WTC11 (cell line): Measurements from ENCODE around the gene IFNL2. TPM values are rescaled to one million over a fixed set of nuclear protein-coding genes. Genes with fewer than 3 reads are reported as not detected.

Experiments
- ATAC-seq: fragments of 200-7000 bp; cut with Tn5 transposase; 2 replicates; pipeline ENCODE4 v1.10.0; 2021; ENCODE audit warnings: mild to moderate bottlenecking, moderate library complexity
- CTCF ChIA-PET: fragments of 300-600 bp; sonication (Branson Sonifier 250); formaldehyde crosslinking; loops from one replicate; lab custom pipeline; 2021; ENCODE audit warnings: antibody characterized with exemption; lab: Charles Lee
- POLR2A ChIA-PET: fragments of 350-600 bp; sonication (Branson Sonifier 250); formaldehyde crosslinking; loops from one replicate; lab custom pipeline; 2021; ENCODE audit warnings: antibody characterized with exemption; lab: Charles Lee
- DNase-seq: peaks from one replicate; pipeline ENCODE4 v3.0.0; 2021; ENCODE audit warnings: low spot score
- H3K27ac Mint-ChIP-seq: 2 replicates; pipeline ENCODE4 v1.8.0; 2021; ENCODE audit warnings: mixed read lengths
- H3K27me3 Mint-ChIP-seq: 2 replicates; pipeline ENCODE4 v1.8.0; 2021; ENCODE audit warnings: low read depth, mild to moderate bottlenecking, moderate library complexity, mixed read lengths
- H3K36me3 Mint-ChIP-seq: 2 replicates; pipeline ENCODE4 v1.8.0; 2021; ENCODE audit warnings: mixed read lengths
- H3K4me1 Mint-ChIP-seq: 2 replicates; pipeline ENCODE4 v1.8.0; 2022; ENCODE audit warnings: mixed read lengths
- H3K4me3 Mint-ChIP-seq: 2 replicates; pipeline ENCODE4 v1.8.0; 2021; ENCODE audit warnings: mild to moderate bottlenecking, moderate library complexity, mixed read lengths
- H3K9me3 Mint-ChIP-seq: 2 replicates; pipeline ENCODE4 v1.8.0; 2021; ENCODE audit warnings: mixed read lengths
- ELF4 ChIP-seq: sonication (generic); formaldehyde crosslinking; IDR thresholded peaks from 2 replicates; pipeline ENCODE4 v1.8.1; 2022; ENCODE audit warnings: low read depth, mild to moderate bottlenecking, moderate library complexity, missing genetic modification reagents
- ETV6 ChIP-seq: sonication (generic); formaldehyde crosslinking; IDR thresholded peaks from 2 replicates; pipeline ENCODE4 v1.8.1; 2022; ENCODE audit warnings: mild to moderate bottlenecking, missing genetic modification reagents
- JAZF1 ChIP-seq: fragments of 250-450 bp; sonication (Bioruptor Pico); IDR thresholded peaks from 2 replicates; pipeline ENCODE4 v1.9.0; 2021; ENCODE audit warnings: moderate library complexity, mild to moderate bottlenecking, inconsistent platforms
- MYBL2 ChIP-seq: sonication (generic); formaldehyde crosslinking; IDR thresholded peaks from 2 replicates; pipeline ENCODE4 v1.8.1; 2023; ENCODE audit warnings: mild to moderate bottlenecking, moderate library complexity, missing genetic modification reagents
- RORB ChIP-seq: fragments of 250-450 bp; sonication (Bioruptor Pico); IDR thresholded peaks from 2 replicates; pipeline ENCODE4 v1.9.0; 2021; ENCODE audit warnings: mild to moderate bottlenecking
- total RNA-seq: library from RNA; stranded (reverse); gene quantifications from 3 replicates; pipeline ENCODE4 v1.2.3, GENCODE V29; 2021
- TF ChIP-seq, protein P1 (sequence below): sonication (generic); formaldehyde crosslinking; IDR thresholded peaks from 2 replicates; pipeline ENCODE4 v1.8.1; 2022; ENCODE audit warnings: low read depth, mild to moderate bottlenecking, moderate library complexity, missing genetic modification reagents, borderline replicate concordance
- TF ChIP-seq, protein P2 (sequence below): sonication (generic); formaldehyde crosslinking; IDR thresholded peaks from 2 replicates; pipeline ENCODE4 v1.8.1; 2022; ENCODE audit warnings: mild to moderate bottlenecking, moderate library complexity, missing genetic modification reagents
- TF ChIP-seq, protein P3 (sequence below): sonication (generic); formaldehyde crosslinking; IDR thresholded peaks from 2 replicates; pipeline ENCODE4 v1.8.1; 2023; ENCODE audit warnings: mild to moderate bottlenecking, missing genetic modification reagents
- TF ChIP-seq, protein P4 (sequence below): sonication (generic); formaldehyde crosslinking; IDR thresholded peaks from 2 replicates; pipeline ENCODE4 v1.8.1; 2023; ENCODE audit warnings: mild to moderate bottlenecking, moderate library complexity, missing genetic modification reagents
- TF ChIP-seq, protein P5 (sequence below): sonication (generic); formaldehyde crosslinking; IDR thresholded peaks from 2 replicates; pipeline ENCODE4 v1.8.0; 2022; ENCODE audit warnings: mild to moderate bottlenecking, missing genetic modification reagents
- TF ChIP-seq, protein P6 (sequence below): sonication (generic); formaldehyde crosslinking; IDR thresholded peaks from 2 replicates; pipeline ENCODE4 v1.8.1; 2022; ENCODE audit warnings: missing genetic modification reagents, borderline replicate concordance
- TF ChIP-seq, protein P7 (sequence below): sonication (generic); formaldehyde crosslinking; conservative IDR thresholded peaks from 2 replicates; pipeline ENCODE4 v1.8.1; 2022; ENCODE audit warnings: mild to moderate bottlenecking, missing genetic modification reagents

The IFNL2 gene
- total RNA-seq, 1 experiment from 2014 or later, result not detected

DNA sequence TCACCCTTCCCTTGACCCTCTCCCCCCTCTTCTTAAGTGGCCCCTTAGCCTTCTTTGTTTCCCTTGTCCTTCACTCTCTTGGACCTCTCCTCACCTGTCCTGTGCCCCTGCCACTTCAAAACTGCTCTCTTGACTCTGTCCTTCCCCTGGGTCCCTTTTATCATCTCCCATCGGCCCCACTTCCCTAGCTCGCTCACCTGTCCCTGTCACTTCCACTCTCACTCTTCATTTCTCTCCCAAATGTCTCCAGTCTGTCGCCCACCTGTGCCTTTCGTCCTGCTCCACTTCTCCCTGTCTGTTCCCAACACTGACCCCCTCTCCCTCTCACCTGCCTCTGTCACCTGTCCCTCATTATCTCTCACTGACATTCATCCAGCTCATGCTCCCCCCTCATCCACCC, 28.7 kb downstream of the IFNL2 start (continued):
- TF ChIP-seq, protein P1, sequence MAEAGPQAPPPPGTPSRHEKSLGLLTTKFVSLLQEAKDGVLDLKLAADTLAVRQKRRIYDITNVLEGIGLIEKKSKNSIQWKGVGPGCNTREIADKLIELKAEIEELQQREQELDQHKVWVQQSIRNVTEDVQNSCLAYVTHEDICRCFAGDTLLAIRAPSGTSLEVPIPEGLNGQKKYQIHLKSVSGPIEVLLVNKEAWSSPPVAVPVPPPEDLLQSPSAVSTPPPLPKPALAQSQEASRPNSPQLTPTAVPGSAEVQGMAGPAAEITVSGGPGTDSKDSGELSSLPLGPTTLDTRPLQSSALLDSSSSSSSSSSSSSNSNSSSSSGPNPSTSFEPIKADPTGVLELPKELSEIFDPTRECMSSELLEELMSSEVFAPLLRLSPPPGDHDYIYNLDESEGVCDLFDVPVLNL (CRISPR knock-in tag), result no peak
- TF ChIP-seq, protein P2, sequence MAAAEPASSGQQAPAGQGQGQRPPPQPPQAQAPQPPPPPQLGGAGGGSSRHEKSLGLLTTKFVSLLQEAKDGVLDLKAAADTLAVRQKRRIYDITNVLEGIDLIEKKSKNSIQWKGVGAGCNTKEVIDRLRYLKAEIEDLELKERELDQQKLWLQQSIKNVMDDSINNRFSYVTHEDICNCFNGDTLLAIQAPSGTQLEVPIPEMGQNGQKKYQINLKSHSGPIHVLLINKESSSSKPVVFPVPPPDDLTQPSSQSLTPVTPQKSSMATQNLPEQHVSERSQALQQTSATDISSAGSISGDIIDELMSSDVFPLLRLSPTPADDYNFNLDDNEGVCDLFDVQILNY (CRISPR knock-in tag), result no peak
- TF ChIP-seq RORB (CRISPR knock-in tag) (no peak), ETV6 (CRISPR knock-in tag) (no peak), ELF4 (no peak), JAZF1 (CRISPR knock-in tag) (no peak)
- TF ChIP-seq, protein P3, sequence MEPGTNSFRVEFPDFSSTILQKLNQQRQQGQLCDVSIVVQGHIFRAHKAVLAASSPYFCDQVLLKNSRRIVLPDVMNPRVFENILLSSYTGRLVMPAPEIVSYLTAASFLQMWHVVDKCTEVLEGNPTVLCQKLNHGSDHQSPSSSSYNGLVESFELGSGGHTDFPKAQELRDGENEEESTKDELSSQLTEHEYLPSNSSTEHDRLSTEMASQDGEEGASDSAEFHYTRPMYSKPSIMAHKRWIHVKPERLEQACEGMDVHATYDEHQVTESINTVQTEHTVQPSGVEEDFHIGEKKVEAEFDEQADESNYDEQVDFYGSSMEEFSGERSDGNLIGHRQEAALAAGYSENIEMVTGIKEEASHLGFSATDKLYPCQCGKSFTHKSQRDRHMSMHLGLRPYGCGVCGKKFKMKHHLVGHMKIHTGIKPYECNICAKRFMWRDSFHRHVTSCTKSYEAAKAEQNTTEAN (CRISPR knock-in tag), result no peak
- TF ChIP-seq, protein P4, sequence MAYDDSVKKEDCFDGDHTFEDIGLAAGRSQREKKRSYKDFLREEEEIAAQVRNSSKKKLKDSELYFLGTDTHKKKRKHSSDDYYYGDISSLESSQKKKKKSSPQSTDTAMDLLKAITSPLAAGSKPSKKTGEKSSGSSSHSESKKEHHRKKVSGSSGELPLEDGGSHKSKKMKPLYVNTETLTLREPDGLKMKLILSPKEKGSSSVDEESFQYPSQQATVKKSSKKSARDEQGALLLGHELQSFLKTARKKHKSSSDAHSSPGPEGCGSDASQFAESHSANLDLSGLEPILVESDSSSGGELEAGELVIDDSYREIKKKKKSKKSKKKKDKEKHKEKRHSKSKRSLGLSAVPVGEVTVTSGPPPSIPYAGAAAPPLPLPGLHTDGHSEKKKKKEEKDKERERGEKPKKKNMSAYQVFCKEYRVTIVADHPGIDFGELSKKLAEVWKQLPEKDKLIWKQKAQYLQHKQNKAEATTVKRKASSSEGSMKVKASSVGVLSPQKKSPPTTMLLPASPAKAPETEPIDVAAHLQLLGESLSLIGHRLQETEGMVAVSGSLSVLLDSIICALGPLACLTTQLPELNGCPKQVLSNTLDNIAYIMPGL, result no peak
- TF ChIP-seq, all 79 proteins: peak for 0

DNA sequence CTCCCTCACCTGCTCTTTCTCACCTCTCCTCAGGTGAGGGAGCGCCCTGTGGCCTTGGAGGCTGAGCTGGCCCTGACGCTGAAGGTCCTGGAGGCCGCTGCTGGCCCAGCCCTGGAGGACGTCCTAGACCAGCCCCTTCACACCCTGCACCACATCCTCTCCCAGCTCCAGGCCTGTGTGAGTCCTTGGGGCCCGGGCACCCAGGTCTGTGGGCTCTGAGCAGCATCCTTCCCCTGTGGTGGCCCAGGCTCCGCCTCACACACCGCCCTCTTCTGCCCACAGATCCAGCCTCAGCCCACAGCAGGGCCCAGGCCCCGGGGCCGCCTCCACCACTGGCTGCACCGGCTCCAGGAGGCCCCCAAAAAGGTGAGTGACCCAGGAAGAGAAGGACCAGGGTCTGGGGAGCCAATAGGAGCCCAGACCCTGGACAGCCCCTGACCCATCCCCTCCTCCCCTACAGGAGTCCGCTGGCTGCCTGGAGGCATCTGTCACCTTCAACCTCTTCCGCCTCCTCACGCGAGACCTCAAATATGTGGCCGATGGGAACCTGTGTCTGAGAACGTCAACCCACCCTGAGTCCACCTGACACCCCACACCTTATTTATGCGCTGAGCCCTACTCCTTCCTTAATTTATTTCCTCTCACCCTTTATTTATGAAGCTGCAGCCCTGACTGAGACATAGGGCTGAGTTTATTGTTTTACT, 29.9 kb downstream of the IFNL2 start:
- CTCF ChIA-PET, result no interaction called here
- TF ChIP-seq, protein P5, sequence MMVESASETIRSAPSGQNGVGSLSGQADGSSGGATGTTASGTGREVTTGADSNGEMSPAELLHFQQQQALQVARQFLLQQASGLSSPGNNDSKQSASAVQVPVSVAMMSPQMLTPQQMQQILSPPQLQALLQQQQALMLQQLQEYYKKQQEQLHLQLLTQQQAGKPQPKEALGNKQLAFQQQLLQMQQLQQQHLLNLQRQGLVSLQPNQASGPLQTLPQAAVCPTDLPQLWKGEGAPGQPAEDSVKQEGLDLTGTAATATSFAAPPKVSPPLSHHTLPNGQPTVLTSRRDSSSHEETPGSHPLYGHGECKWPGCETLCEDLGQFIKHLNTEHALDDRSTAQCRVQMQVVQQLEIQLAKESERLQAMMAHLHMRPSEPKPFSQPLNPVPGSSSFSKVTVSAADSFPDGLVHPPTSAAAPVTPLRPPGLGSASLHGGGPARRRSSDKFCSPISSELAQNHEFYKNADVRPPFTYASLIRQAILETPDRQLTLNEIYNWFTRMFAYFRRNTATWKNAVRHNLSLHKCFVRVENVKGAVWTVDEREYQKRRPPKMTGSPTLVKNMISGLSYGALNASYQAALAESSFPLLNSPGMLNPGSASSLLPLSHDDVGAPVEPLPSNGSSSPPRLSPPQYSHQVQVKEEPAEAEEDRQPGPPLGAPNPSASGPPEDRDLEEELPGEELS, result no peak
- TF ChIP-seq, protein P6, sequence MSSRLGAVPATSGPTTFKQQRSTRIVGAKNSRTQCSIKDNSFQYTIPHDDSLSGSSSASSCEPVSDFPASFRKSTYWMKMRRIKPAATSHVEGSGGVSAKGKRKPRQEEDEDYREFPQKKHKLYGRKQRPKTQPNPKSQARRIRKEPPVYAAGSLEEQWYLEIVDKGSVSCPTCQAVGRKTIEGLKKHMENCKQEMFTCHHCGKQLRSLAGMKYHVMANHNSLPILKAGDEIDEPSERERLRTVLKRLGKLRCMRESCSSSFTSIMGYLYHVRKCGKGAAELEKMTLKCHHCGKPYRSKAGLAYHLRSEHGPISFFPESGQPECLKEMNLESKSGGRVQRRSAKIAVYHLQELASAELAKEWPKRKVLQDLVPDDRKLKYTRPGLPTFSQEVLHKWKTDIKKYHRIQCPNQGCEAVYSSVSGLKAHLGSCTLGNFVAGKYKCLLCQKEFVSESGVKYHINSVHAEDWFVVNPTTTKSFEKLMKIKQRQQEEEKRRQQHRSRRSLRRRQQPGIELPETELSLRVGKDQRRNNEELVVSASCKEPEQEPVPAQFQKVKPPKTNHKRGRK (CRISPR knock-in tag), result no peak
- TF ChIP-seq MYBL2 (CRISPR knock-in tag), result no peak
- TF ChIP-seq, protein P7, sequence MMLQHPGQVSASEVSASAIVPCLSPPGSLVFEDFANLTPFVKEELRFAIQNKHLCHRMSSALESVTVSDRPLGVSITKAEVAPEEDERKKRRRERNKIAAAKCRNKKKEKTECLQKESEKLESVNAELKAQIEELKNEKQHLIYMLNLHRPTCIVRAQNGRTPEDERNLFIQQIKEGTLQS (CRISPR knock-in tag), result no peak
- TF ChIP-seq, protein P1 (CRISPR knock-in tag), result no peak
- TF ChIP-seq, all 79 proteins: peak for 0
- no peaks in the 10 kb centered on the region for H3K36me3 Mint-ChIP-seq
- H3K9me3 Mint-ChIP-seq, result no peaks in the 10 kb centered on the region
- DNase-seq (no peak), ATAC-seq (peak; percentile 61)
- POLR2A ChIA-PET, result no interaction called here
- H3K4me3 Mint-ChIP-seq, result no peak overlapping the region
- H3K27me3 Mint-ChIP-seq, result peaks cover 11% of the 10 kb centered on the region
- peaks cover 2% of the 10 kb centered on the region; the same call in 1 of the 2 replicates for H3K4me1 Mint-ChIP-seq
- H3K27ac Mint-ChIP-seq, result no peak overlapping the region
